Fibroblast of villous mesenchyme (primary cell): ENCODE data around the gene ABCA13. TPM values are rescaled to one million over a fixed set of nuclear protein-coding genes. Genes with fewer than 3 reads are reported as not detected.

ENCODE experiments used
- DNase-seq: peaks from one replicate; pipeline ENCODE4 v3.0.0-alpha.2; 2010; ENCODE audit warnings: low read depth
- H3K4me3 ChIP-seq: 2 replicates; pipeline ENCODE4 v1.5.1; 2011; ENCODE audit warnings: low read depth, mild to moderate bottlenecking, low read length
- total RNA-seq: library from RNA; depleted of rRNA; stranded (reverse); fragments of >200 nt; gene quantifications from 2 replicates; pipeline ENCODE4 v1.2.3, GENCODE V29; 2012
- TF ChIP-seq, protein P1 (sequence below): IDR thresholded peaks from 2 replicates; pipeline ENCODE4 v1.5.1; 2012; ENCODE audit warnings: low read depth, mild to moderate bottlenecking, low read length; ENCODE audit not compliant: insufficient read depth

ABCA13 gene
- total RNA-seq, 1 donor = not detected

DNA sequence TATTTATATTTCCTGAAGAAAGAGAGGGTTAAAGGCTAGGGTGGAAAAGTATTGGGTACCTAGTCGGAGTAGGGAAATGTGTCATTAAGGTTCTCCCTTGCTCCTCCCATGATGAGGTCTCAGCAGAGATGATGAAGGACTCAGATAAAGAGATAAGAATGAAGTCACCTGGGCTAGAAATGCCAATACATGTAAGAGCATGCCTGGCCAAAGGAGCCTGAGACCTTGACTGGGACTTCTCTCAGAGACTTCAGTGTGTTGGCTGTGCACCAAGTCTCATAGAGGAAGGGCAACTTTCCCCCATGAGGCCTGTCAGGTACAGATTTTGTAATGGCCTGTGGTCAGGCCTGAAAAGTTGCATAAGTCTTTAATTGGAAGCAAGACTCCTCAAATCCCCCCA, 392.1 kb downstream of the ABCA13 start:
- no peak overlapping the region for H3K4me3 ChIP-seq
- TF ChIP-seq, protein P1, sequence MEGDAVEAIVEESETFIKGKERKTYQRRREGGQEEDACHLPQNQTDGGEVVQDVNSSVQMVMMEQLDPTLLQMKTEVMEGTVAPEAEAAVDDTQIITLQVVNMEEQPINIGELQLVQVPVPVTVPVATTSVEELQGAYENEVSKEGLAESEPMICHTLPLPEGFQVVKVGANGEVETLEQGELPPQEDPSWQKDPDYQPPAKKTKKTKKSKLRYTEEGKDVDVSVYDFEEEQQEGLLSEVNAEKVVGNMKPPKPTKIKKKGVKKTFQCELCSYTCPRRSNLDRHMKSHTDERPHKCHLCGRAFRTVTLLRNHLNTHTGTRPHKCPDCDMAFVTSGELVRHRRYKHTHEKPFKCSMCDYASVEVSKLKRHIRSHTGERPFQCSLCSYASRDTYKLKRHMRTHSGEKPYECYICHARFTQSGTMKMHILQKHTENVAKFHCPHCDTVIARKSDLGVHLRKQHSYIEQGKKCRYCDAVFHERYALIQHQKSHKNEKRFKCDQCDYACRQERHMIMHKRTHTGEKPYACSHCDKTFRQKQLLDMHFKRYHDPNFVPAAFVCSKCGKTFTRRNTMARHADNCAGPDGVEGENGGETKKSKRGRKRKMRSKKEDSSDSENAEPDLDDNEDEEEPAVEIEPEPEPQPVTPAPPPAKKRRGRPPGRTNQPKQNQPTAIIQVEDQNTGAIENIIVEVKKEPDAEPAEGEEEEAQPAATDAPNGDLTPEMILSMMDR = no peak
- no peak for DNase-seq

DNA sequence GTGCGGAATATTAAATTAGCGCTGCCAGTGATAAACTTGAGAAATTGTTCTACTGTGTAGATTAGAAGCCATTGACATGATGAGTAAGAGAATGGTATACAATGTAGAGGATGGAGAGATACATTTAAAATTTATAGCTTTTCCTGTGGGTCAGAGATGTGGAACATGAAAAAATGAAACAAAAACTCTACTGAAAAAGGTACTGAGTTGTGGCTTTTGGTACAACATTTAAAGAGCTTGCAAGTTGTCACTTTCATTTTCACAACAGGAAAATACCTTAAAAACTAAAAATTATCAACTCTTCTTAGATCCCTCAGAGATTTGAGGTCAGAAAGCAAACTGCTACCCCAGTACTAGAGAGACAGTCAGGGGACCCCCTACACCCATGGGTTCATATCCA, 404.3 kb downstream of the ABCA13 start:
- no peak for DNase-seq
- TF ChIP-seq, protein P1 = no peak
- H3K4me3 ChIP-seq = no peak overlapping the region

DNA sequence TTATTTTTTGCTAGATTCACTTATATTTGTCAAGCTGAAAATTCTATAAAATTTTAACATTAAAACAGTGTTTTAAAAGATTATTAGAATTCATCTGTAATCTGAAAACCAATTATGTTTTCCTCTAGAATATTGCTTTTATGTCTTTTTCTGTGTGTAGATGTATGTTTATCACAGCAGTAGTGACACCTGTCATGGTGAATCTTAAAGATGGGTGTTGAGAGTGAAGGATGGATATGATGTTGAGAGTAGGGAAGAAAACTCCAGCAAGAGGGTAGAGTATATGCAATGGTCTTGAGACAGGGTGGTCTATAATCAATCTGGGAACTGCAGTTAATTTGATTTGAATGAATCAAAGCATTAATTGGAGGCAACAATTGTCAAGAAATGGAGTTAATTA, 416.2 kb downstream of the ABCA13 start:
- no peak for DNase-seq
- TF ChIP-seq, protein P1 = no peak
- no peak overlapping the region for H3K4me3 ChIP-seq

DNA sequence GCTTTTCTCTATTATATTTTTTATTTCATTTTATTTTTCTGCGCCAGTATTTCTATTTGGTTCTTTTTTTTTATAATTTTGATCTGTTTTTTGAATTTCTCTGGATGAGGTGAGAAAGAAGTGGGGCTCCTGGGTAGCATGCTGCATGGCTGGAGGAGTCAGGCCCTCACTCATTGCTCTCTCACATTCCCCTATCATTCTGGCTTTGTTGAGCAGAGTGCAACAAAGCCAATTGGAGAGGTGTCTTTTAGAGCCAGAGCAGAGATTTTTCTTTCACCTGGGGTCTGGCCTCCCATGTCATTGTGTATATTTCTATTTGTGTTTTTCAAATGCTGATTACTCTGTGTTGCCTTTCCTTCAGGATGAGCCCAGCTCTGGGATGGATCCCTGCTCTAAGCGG, 423.1 kb downstream of the ABCA13 start:
- no peak for DNase-seq

DNA sequence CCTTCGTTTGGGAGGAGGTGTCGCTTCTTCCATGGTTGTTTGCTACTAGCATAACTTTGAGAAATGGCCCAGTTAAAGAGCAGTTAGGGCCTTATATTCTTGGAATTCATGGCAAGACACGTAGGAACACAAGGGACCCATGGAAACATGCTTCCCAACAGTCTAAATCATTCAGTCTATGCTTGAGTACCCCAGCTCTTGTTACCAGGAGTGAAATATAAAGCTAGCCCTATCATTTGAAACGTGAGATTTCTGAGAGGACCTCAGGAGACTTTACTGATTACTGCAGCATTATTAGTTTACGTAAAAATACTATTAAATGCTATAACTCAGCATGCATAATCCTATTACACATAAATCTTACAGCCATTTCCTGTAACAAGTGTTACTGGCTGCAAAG, 424.5 kb downstream of the ABCA13 start:
- no peak overlapping the region for H3K4me3 ChIP-seq
- TF ChIP-seq, protein P1 = no peak
- DNase-seq = no peak

More for the DNA sequence above, 423.1 kb downstream of the ABCA13 start:
- H3K4me3 ChIP-seq = no peak overlapping the region
- TF ChIP-seq, protein P1 = no peak

DNA sequence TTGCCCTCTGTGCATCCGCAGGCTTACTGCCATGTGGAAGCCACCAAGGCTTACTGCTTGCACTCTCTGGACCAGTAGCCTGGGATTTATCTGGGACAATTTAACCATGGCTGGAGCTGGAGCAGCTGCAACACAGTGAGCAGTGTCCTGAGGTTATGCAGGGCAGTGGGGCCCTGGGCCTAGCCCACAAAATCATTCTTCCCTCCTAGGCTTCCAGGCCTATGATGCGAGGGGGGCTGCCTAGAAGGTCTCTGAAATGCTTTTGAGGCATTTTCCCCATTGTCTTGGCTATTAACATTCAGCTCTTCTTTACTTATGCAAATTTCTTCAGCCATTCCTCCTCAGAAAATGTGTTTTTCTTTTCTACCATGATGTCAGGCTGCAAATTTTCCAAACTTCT, 439.4 kb downstream of the ABCA13 start:
- H3K4me3 ChIP-seq = no peak overlapping the region
- TF ChIP-seq, protein P1 = no peak
- DNase-seq = no peak

DNA sequence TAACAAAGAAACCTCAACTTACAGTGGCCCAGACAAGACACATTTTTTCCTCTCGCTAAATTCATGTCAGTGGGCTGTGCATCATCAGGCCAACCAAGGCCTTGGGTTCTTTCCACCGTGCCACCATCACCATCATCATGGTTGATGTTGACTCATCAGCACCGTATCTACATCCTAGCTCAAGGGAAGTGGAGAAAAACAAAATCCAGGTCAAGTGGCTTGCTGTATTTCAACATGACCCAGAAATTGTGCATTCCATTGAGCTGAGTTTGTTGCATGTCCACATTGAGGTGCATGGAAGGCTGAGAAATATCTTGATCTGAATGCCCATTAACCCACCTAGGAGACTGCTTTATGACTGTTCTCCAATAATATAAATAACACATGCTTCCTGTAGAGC, 440.7 kb downstream of the ABCA13 start:
- TF ChIP-seq, protein P1 = no peak
- no peak for DNase-seq
- H3K4me3 ChIP-seq = no peak overlapping the region
